Fibroblast of lung (primary cell): ENCODE results near the gene CORO1C. TPM values are rescaled to one million over a fixed set of nuclear protein-coding genes. Genes with fewer than 3 reads are reported as not detected.

ENCODE experiments used
- DNase-seq, 2 donors: peaks; one replicate each; pipeline versions ENCODE4 v3.0.0 to v3.0.0-alpha.2; 2010; ENCODE audit warnings: low read depth in 2 of 2
- H2AFZ ChIP-seq: 2 replicates; pipeline ENCODE4 v1.5.1; 2012; ENCODE audit warnings: low read length, control low read depth, inconsistent platforms
- H3K27ac ChIP-seq: 2 replicates; pipeline ENCODE4 v1.5.1; 2011; ENCODE audit warnings: low read length, control low read depth; ENCODE audit not compliant: insufficient read depth
- H3K27me3 ChIP-seq: 2 replicates; pipeline ENCODE4 v1.5.1; 2011; ENCODE audit warnings: mild to moderate bottlenecking, low read length; ENCODE audit not compliant: control insufficient read depth, insufficient read depth
- H3K36me3 ChIP-seq: 2 replicates; pipeline ENCODE4 v1.5.1; 2011; ENCODE audit warnings: low read length; ENCODE audit not compliant: control insufficient read depth, insufficient read depth
- H3K4me1 ChIP-seq: 2 replicates; pipeline ENCODE4 v1.5.1; 2011; ENCODE audit warnings: low read length; ENCODE audit not compliant: control insufficient read depth, insufficient read depth; ENCODE audit errors: extremely low read depth
- H3K4me2 ChIP-seq: 2 replicates; pipeline ENCODE4 v1.5.1; 2011; ENCODE audit warnings: low read length, control low read depth; ENCODE audit not compliant: insufficient read depth; ENCODE audit errors: extremely low read depth
- H3K4me3 ChIP-seq, 4 experiments: fragments of 200-600 bp in 1 of 4; sonication (generic) in 1 of 4; replicated peaks in 1 of 4; 2 replicates each; pipeline ENCODE4 v1.5.1; 2011 to 2016; ENCODE audit warnings: low read length in 4 of 4, low read depth in 3 of 4, mild to moderate bottlenecking in 3 of 4, control low read depth in 2 of 4, inconsistent platforms in 1 of 4, mixed read lengths in 1 of 4; ENCODE audit not compliant: insufficient read depth in 1 of 4; ENCODE audit errors: control extremely low read depth in 1 of 4
- H3K79me2 ChIP-seq: 2 replicates; pipeline ENCODE4 v1.5.1; 2012; ENCODE audit warnings: mild to moderate bottlenecking, low read length, inconsistent platforms; ENCODE audit not compliant: control insufficient read depth, insufficient read depth
- H3K9ac ChIP-seq: 2 replicates; pipeline ENCODE4 v1.5.1; 2011; ENCODE audit warnings: mild to moderate bottlenecking, low read length, control low read depth; ENCODE audit not compliant: insufficient read depth
- H3K9me3 ChIP-seq: 2 replicates; pipeline ENCODE4 v1.5.1; 2012; ENCODE audit warnings: low read depth, low read length; ENCODE audit not compliant: control insufficient read depth, insufficient read depth
- H4K20me1 ChIP-seq: 2 replicates; pipeline ENCODE4 v1.5.1; 2011; ENCODE audit warnings: low read length; ENCODE audit not compliant: control insufficient read depth, insufficient read depth; ENCODE audit errors: extremely low read depth
- EZH2 ChIP-seq: IDR thresholded peaks from 2 replicates; pipeline ENCODE4 v1.5.1; 2012; ENCODE audit warnings: low read length, control low read depth, mild to moderate bottlenecking; ENCODE audit errors: missing control alignments
- polyA minus RNA-seq: library from RNA; depleted of rRNA, polyadenylated mRNA; stranded (reverse); fragments of >200 nt; gene quantifications from 2 replicates; pipeline ENCODE4 v1.2.3, GENCODE V29; 2011; ENCODE audit warnings: low replicate concordance
- polyA plus RNA-seq, 2 donors: library from polyadenylated mRNA; depleted of rRNA in 1 of 2; stranded (reverse) in 1 of 2; unstranded in 1 of 2; fragments of >200 nt; gene quantifications; 2 replicates each; pipeline ENCODE4 v1.2.1, GENCODE V29; 2011 to 2012; ENCODE audit warnings: missing spikeins in 1 of 2
- total RNA-seq: library from RNA; depleted of rRNA; stranded (reverse); fragments of >200 nt; gene quantifications from 2 replicates; pipeline ENCODE4 v1.2.1, GENCODE V29; 2014
- TF ChIP-seq, protein P1 (sequence below), 2 donors: IDR thresholded peaks in 1 of 2; conservative IDR thresholded peaks in 1 of 2; 1 replicate in 1 of 2; 2 replicates in 1 of 2; pipeline ENCODE4 v1.5.1; 2011 to 2012; ENCODE audit warnings: low read length in 2 of 2, control low read depth in 1 of 2, inconsistent platforms in 1 of 2, low read depth in 1 of 2, mild to moderate bottlenecking in 1 of 2

The CORO1C gene
- total RNA-seq (202 and 288 TPM in 2 replicates), polyA plus RNA-seq (542 and 773 TPM in 2 replicates), polyA minus RNA-seq (1,176 and 1,331 TPM in 2 replicates)
- 395 and 442 TPM in 2 replicates for polyA plus RNA-seq (2012)

DNA sequence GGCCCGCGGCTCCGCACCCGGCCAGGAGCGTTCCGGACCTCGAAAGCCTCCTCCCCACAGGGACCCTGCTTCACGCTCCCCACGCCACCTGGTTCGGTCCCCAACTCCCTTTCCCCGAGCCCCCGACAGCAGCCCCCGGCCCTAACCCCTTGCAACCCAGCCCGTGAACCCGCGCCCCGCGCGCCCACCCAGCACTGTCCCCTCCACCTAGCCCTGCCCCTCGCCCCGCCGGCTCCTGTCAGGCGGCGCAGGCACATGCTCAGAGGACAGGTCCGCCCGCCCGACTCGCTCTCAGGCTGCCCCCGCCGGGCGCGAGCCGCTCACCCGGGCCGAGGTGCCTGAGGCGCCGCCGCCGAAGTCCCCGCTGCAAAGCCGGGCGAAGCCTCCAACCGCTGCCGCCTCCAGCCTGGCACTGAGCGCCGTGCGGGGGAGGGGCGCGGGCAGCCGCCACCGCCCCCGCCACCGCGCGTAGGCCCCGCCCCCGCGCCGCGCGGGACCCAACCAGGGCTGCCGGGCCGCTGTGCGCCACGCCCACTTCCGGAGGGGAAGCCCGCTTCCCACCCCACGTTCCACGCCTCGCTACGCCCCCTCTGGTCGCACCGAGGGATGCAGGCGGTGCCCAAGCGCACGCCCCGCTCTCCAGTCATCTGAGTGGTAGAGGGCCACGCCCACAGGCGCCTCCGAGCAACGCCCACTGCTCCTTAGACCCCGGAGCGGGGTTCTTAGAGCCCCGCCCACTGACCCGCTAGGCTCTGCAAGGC, at the start of gene CORO1C:
CORO1C (minus strand) TSS at position 414 of the 761 bp plus-strand sequence. CDS start 30,200 bp downstream, outside the sequence.
- Histone ChIP-seq H3K79me2 (peaks cover 50% of the 10 kb centered on the region), H3K27ac (peak within 1 kb of the TSS; percentile 99), H3K4me1 (peaks cover 11% of the 10 kb centered on the region), H4K20me1 (peaks cover 7% of the 10 kb centered on the region), H3K36me3 (no peaks in the 10 kb centered on the region), H3K9me3 (no peaks in the 10 kb centered on the region), H3K27me3 (no peaks in the 10 kb centered on the region), H3K4me2 (peak within 1 kb of the TSS; percentile 88), H3K4me3 (peak within 1 kb of the TSS; percentile 73 to 97 (median 94)), H3K9ac (peak within 1 kb of the TSS; percentile 98), H2AFZ (peak within 1 kb of the TSS; percentile 12)
- no peak for TF ChIP-seq EZH2
- TF ChIP-seq, protein P1, sequence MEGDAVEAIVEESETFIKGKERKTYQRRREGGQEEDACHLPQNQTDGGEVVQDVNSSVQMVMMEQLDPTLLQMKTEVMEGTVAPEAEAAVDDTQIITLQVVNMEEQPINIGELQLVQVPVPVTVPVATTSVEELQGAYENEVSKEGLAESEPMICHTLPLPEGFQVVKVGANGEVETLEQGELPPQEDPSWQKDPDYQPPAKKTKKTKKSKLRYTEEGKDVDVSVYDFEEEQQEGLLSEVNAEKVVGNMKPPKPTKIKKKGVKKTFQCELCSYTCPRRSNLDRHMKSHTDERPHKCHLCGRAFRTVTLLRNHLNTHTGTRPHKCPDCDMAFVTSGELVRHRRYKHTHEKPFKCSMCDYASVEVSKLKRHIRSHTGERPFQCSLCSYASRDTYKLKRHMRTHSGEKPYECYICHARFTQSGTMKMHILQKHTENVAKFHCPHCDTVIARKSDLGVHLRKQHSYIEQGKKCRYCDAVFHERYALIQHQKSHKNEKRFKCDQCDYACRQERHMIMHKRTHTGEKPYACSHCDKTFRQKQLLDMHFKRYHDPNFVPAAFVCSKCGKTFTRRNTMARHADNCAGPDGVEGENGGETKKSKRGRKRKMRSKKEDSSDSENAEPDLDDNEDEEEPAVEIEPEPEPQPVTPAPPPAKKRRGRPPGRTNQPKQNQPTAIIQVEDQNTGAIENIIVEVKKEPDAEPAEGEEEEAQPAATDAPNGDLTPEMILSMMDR (conservative IDR thresholded peaks at IDR 0.05 in 1 of 2, IDR thresholded peaks at IDR 0.05 in 1 of 2; ENCODE audit: low read depth in 1 of 2, low read length in 2 of 2) = peak; percentile 69 to 72
- DNase-seq = peak; percentile 88 to 94

- H3K9ac ChIP-seq = no peak overlapping the region
- no peak overlapping the region for H3K4me2 ChIP-seq
- no peaks in the 10 kb centered on the region for H3K79me2 ChIP-seq
- DNase-seq = no peak
- no peak overlapping the region for H3K4me3 ChIP-seq
- no peaks in the 10 kb centered on the region for H3K9me3 ChIP-seq
- no peaks in the 10 kb centered on the region for H4K20me1 ChIP-seq
- H3K36me3 ChIP-seq = peaks cover 6% of the 10 kb centered on the region
- no peak overlapping the region for H2AFZ ChIP-seq
- no peak overlapping the region for H3K27ac ChIP-seq
- no peaks in the 10 kb centered on the region for H3K27me3 ChIP-seq
- no peaks in the 10 kb centered on the region for H3K4me1 ChIP-seq
- TF ChIP-seq, protein P1 (conservative IDR thresholded peaks at IDR 0.05 in 1 of 2, IDR thresholded peaks at IDR 0.05 in 1 of 2; ENCODE audit: low read depth in 1 of 2, low read length in 2 of 2) = no peak
- no peak for TF ChIP-seq EZH2
These were observed 48.8 kb upstream of the CORO1C start for GRCh38 chr12:108779998-108780688.

- no peak for DNase-seq
- Histone ChIP-seq H3K4me1 (peaks cover 9% of the 10 kb centered on the region), H2AFZ (no peak overlapping the region), H3K36me3 (peaks cover under 1% of the 10 kb centered on the region), H3K9me3 (no peaks in the 10 kb centered on the region), H3K4me2 (no peak overlapping the region), H3K27me3 (no peaks in the 10 kb centered on the region), H3K79me2 (no peaks in the 10 kb centered on the region), H3K9ac (no peak overlapping the region), H3K27ac (no peak overlapping the region), H4K20me1 (no peaks in the 10 kb centered on the region), H3K4me3 (no peak overlapping the region)
- TF ChIP-seq EZH2 = no peak
- TF ChIP-seq, protein P1 (conservative IDR thresholded peaks at IDR 0.05 in 1 of 2, IDR thresholded peaks at IDR 0.05 in 1 of 2; ENCODE audit: low read depth in 1 of 2, low read length in 2 of 2) = no peak
These were observed 46.7 kb upstream of the CORO1C start for GRCh38 chr12:108778053-108778452.
